H54 (cell line): ENCODE data around the gene SLC6A8.

ENCODE experiments used
- DNase-seq: peaks from one replicate; pipeline ENCODE4 v3.0.0; 2011; ENCODE audit warnings: low spot score, mixed read lengths; ENCODE audit not compliant: insufficient read length
- FAIRE-seq: peaks from 3 replicates; lab custom pipeline; 2011; peaks lifted over from hg19 to GRCh38; lab: Jason Lieb, UNC
- POLR2A ChIP-seq: IDR thresholded peaks from 2 replicates; pipeline ENCODE4 v1.6.1; 2011; ENCODE audit warnings: low read depth, mild to moderate bottlenecking, low read length

The SLC6A8 gene

GRCh38 chrX:153657161-153657560, 30.6 kb upstream of the SLC6A8 start:
- DNase-seq (no peak), FAIRE-seq (peak; percentile 53)
- TF ChIP-seq POLR2A = no peak

GRCh38 chrX:153659268-153659667, 28.5 kb upstream of the SLC6A8 start:
- no peak for FAIRE-seq
- no peak for TF ChIP-seq POLR2A
- DNase-seq = no peak

GRCh38 chrX:153662266-153662665, 25.5 kb upstream of the SLC6A8 start:
- FAIRE-seq (no peak), DNase-seq (no peak)
- no peak for TF ChIP-seq POLR2A

GRCh38 chrX:153665726-153666306, 21.9 kb upstream of the SLC6A8 start:
- no peak for TF ChIP-seq POLR2A
- no peak for FAIRE-seq
- DNase-seq = no peak

GRCh38 chrX:153667281-153667955, 20.3 kb upstream of the SLC6A8 start:
- DNase-seq = no peak
- FAIRE-seq = no peak
- TF ChIP-seq POLR2A = no peak

- TF ChIP-seq POLR2A = no peak
- peak; percentile 86 for DNase-seq
- FAIRE-seq = peak; percentile 67
Observed at GRCh38 chrX:153667956-153668396, 19.8 kb upstream of the SLC6A8 start.

GRCh38 chrX:153668423-153669173, 19.1 kb upstream of the SLC6A8 start:
- DNase-seq (no peak), FAIRE-seq (no peak)
- no peak for TF ChIP-seq POLR2A

GRCh38 chrX:153669174-153669890, 18.4 kb upstream of the SLC6A8 start:
- DNase-seq (no peak), FAIRE-seq (no peak)
- TF ChIP-seq POLR2A = no peak

- FAIRE-seq (no peak), DNase-seq (no peak)
- no peak for TF ChIP-seq POLR2A
Observed at GRCh38 chrX:153669901-153670731, 17.6 kb upstream of the SLC6A8 start.

- FAIRE-seq (no peak), DNase-seq (no peak)
- TF ChIP-seq POLR2A = no peak
Observed at GRCh38 chrX:153670748-153671588, 16.8 kb upstream of the SLC6A8 start.

- TF ChIP-seq POLR2A = no peak
- no peak for DNase-seq
- no peak for FAIRE-seq
Observed at GRCh38 chrX:153671589-153672530, 15.9 kb upstream of the SLC6A8 start.
